ENCODE data around the gene ATP9A. TPM values are rescaled to one million over a fixed set of nuclear protein-coding genes. Genes with fewer than 3 reads are reported as not detected.
A peak's percentile ranks its signal among the peaks of the same experiment; 100 is the strongest.

Gene ATP9A
- total and polyA plus RNA-seq, 3 donors from 2014 or later: 46.4 to 128 (median 89.3) TPM

DNA sequence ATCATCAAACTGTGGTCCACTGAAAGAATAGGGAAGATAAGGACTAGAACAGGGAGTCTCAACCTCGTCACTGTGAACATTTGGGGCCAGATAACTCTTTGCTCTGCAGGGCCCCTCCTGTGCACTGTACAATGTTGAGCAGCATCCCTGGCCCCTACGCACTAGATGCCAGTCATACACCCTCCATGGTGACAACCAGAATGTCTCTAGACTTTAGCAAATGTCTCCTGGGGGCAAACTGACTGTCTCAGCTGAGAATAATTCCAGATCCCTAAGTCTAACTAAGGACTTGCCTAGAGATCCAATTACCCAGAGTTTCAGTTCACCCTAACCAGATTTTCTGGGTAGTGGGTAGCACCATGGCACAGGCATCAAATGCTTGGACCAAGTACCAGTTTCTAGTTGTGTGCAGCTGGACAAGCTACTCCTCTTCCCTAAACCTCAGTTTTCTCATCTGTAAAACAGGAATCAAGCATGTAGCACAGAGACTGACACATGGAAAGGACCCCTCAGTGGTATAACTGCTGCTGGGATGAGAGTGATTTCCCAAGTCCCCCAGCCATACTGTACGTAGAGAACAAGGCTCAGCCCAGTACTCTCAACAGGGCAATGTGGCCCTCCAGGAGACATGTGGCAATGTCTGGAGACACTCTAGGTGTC, 138.7 kb downstream of the ATP9A start:
- WGBS, 2 donors: 49 to 52% methylated on average over 2 to 3 of the region's 3 CpGs
- intact Hi-C loops (cut with DNase I; ENCODE audit: low total_unique reads): loop anchor here (10.0 kb wide), 1 partner anchor 455 kb away; no protein-coding TSS in a partner anchor

DNA sequence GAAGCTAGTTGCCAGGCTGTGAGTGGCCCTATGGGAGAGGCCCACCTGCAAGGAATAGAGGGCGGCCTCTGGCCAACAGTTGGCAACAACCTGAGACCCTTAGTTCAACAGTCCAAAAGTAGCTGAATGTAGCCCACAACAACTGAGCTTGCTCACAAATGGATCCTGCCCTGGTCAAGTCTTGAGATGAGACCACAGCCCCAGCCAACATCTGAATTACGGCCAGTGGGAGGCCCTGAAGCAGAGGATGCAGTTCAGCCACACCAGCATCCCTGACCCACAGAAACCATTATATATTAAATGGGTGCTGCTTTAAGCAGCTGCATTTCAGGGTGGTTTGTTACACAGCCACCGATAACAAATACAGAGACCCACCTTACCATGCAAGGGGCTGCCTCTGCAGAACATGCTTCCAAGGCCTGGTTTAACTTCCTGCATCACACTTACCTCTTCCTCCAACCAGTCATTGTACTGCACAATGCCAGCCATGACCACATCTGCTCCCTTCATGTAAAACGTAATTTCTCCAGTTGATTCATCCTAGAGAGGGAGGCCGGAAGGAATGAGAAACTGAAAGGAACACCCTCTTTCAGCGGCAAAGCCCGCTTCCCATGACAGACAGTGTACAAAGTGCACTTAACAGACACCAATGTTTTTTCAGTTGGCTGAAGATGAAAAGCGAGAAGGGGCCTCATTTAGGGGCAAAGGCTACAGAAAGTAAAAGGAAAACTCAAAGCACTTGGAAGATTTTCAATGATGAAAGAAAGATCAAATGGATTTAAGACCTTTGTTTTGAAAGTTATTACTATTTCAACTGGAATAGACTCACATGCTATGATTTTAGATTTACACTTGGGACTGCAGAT, 139.4 kb downstream of the ATP9A start:
- peaks cover 17% of the 10 kb centered on the region for H3K4me1 ChIP-seq
- TF ChIP-seq, protein P1, sequence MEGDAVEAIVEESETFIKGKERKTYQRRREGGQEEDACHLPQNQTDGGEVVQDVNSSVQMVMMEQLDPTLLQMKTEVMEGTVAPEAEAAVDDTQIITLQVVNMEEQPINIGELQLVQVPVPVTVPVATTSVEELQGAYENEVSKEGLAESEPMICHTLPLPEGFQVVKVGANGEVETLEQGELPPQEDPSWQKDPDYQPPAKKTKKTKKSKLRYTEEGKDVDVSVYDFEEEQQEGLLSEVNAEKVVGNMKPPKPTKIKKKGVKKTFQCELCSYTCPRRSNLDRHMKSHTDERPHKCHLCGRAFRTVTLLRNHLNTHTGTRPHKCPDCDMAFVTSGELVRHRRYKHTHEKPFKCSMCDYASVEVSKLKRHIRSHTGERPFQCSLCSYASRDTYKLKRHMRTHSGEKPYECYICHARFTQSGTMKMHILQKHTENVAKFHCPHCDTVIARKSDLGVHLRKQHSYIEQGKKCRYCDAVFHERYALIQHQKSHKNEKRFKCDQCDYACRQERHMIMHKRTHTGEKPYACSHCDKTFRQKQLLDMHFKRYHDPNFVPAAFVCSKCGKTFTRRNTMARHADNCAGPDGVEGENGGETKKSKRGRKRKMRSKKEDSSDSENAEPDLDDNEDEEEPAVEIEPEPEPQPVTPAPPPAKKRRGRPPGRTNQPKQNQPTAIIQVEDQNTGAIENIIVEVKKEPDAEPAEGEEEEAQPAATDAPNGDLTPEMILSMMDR (IDR thresholded peaks at IDR 0.05): no peak
- TF ChIP-seq POLR2A (IDR thresholded peaks at IDR 0.05): no peak
- H3K36me3 ChIP-seq (ENCODE audit: low read depth, missing control alignments): no peaks in the 10 kb centered on the region
- no peaks in the 10 kb centered on the region for H3K9me3 ChIP-seq
- intact Hi-C loops (cut with DNase I; ENCODE audit: low total_unique reads): no loop called here
- H3K27me3 ChIP-seq: no peaks in the 10 kb centered on the region
- no peak for DNase-seq
- no peak overlapping the region for H3K27ac ChIP-seq
- 82 to 86% methylated on average over 8 of the region's 8 CpGs for WGBS, 2 donors
- no peak overlapping the region for H3K4me3 ChIP-seq

More for the DNA sequence above, 138.7 kb downstream of the ATP9A start:
- Histone ChIP-seq H3K36me3 (ENCODE audit: low read depth, missing control alignments) (no peaks in the 10 kb centered on the region), H3K9me3 (no peaks in the 10 kb centered on the region), H3K27ac (peak overlapping the region; percentile 72 to 87), H3K4me3 (no peak overlapping the region), H3K4me1 (peaks cover 17% of the 10 kb centered on the region), H3K27me3 (no peaks in the 10 kb centered on the region)
- no peak for DNase-seq
- TF ChIP-seq, protein P1 (IDR thresholded peaks at IDR 0.05): no peak
- TF ChIP-seq POLR2A (IDR thresholded peaks at IDR 0.05): no peak

DNA sequence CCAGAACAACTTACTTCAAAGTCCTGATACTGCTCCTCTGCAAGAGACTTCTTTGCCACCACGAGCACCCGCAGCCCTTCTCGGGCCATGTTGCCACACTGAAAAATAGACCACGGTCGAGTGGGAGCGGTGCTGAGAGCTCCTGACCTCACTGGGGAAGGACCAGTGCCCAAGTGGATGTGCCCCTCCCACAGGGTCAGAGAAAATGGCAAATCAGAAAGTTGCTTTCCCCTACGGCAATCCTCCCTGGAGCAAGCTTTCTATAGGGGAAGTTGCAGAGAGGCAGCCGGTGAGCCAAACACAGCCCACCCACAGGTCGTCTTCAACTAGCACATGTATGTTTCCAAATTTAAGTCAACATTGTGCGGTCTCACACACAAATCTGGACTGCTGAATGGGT, 140.6 kb downstream of the ATP9A start:
- WGBS, 2 donors: 92 to 95% methylated on average over 9 to 10 of the region's 10 CpGs
- Histone ChIP-seq H3K4me1 (peaks cover 15% of the 10 kb centered on the region), H3K9me3 (no peaks in the 10 kb centered on the region), H3K36me3 (ENCODE audit: low read depth, missing control alignments) (no peaks in the 10 kb centered on the region), H3K4me3 (no peak overlapping the region), H3K27ac (no peak overlapping the region), H3K27me3 (no peaks in the 10 kb centered on the region)
- DNase-seq: no peak
- TF ChIP-seq POLR2A (IDR thresholded peaks at IDR 0.05): no peak
- TF ChIP-seq, protein P1 (IDR thresholded peaks at IDR 0.05): no peak
- intact Hi-C loops (cut with DNase I; ENCODE audit: low total_unique reads): no loop called here

DNA sequence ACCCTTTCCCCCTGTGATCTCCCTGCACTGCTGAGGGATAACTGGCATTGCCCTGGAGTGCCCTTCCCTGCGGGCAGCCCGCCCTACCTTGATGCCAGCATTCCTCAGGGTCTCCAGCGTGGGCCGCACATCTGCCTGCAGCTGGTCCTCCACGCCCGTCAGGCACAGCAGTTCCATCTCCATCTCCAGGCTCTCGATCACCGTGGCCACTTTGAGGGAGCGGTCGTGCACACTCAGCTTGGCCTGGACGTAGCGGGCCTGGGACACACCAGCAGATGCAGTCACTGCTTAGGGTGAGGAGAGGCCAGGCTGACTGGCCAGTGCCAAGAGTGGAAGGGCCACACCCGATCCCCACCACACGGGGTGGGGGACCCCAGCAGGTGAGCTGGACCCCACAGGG, 143.1 kb downstream of the ATP9A start:
- Histone ChIP-seq H3K4me1 (no peaks in the 10 kb centered on the region), H3K27me3 (no peaks in the 10 kb centered on the region), H3K9me3 (no peaks in the 10 kb centered on the region), H3K27ac (no peak overlapping the region), H3K4me3 (no peak overlapping the region), H3K36me3 (ENCODE audit: low read depth, missing control alignments) (no peaks in the 10 kb centered on the region)
- no peak for DNase-seq
- intact Hi-C loops (cut with DNase I; ENCODE audit: low total_unique reads): no loop called here
- WGBS, 2 donors: 91 to 94% methylated on average over 4 to 14 of the region's 14 CpGs
- no peak for TF ChIP-seq POLR2A (IDR thresholded peaks at IDR 0.05)

DNA sequence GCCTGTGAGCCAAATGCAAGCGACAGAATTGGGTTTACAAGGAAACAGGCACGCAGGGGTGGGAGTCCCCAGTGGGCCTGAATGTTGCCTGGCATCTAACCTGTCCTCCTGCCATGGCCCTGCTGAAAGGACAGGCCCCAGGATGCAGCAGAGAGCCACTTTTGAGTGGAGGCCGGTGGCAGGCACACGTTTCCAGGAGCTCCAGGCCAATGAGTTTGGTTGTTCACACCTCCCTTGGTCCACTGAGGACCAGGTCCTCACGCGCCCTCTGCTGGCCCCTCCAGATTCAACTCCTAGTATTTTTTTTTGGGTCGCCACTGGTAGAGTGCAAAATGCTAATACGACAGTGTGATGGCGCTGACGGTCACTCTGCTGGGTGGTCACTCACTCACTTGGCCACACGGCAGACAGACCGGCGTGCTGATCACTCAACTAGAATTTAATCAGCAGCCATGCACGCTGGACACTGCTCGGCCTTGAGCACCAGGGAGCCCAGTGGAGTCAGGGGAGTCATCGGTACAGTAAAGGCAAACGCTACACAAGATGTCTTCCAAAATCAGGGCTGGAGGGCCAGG, 143.9 kb downstream of the ATP9A start:
- intact Hi-C loops (cut with DNase I; ENCODE audit: low total_unique reads): no loop called here
- peak; percentile 61 for DNase-seq
- no peaks in the 10 kb centered on the region for H3K36me3 ChIP-seq (ENCODE audit: low read depth, missing control alignments)
- no peak overlapping the region for H3K27ac ChIP-seq
- H3K9me3 ChIP-seq: no peaks in the 10 kb centered on the region
- no peak overlapping the region for H3K4me3 ChIP-seq
- H3K27me3 ChIP-seq: no peaks in the 10 kb centered on the region
- 74 to 76% methylated on average over 17 of the region's 17 CpGs for WGBS, 2 donors
- H3K4me1 ChIP-seq: no peaks in the 10 kb centered on the region
- TF ChIP-seq, protein P1 (IDR thresholded peaks at IDR 0.05): peak in 2 of 3 experiments; percentile 42 to 55
- no peak for TF ChIP-seq POLR2A (IDR thresholded peaks at IDR 0.05)

Measured in testis (tissue), 3 donors.